A549 (cell line): Measurements from ENCODE around the gene ZDHHC17. TPM values are rescaled to one million over a fixed set of nuclear protein-coding genes. Genes with fewer than 3 reads are reported as not detected.

ENCODE experiments used
- ATAC-seq, 2 experiments: fragments of 200-7000 bp in 1 of 2; fragments of >200 bp in 1 of 2; cut with Nextera tagmentation in 1 of 2; cut with Tn5 transposase in 1 of 2; 3 replicates each; pipeline versions ENCODE4 v1.8.0 to v1.9.1; 2018 to 2020; ENCODE audit warnings: mild to moderate bottlenecking in 1 of 2, moderate library complexity in 1 of 2
- CTCF ChIA-PET: fragments of 300-600 bp; sonication (Branson Sonifier 250); formaldehyde crosslinking; extraction: SDS; loops from one replicate; lab custom pipeline; 2021; ENCODE audit warnings: antibody characterized with exemption, inconsistent platforms; lab: Yijun Ruan, JAX
- POLR2A ChIA-PET: fragments of 350-600 bp; formaldehyde crosslinking; extraction: SDS; loops from one replicate; lab custom pipeline; 2021; ENCODE audit warnings: antibody characterized with exemption, inconsistent platforms; lab: Yijun Ruan, JAX
- DNase-seq, 2 experiments: peaks; one replicate each; pipeline versions ENCODE4 v3.0.0 to v3.0.0-alpha.2; 2011 to 2016; ENCODE audit warnings: low read depth in 1 of 2, low spot score in 1 of 2
- FAIRE-seq: peaks from 2 replicates; lab custom pipeline; 2011; peaks lifted over from hg19 to GRCh38; lab: Jason Lieb, UNC
- H3K27ac ChIP-seq, 2 experiments: fragments of >200 bp; sonication (Bioruptor Twin); formaldehyde crosslinking; 3 replicates each; pipeline ENCODE4 v1.5.1; 2016 to 2017
- H3K4me1 ChIP-seq: fragments of >200 bp; sonication (Bioruptor Twin); formaldehyde crosslinking; 3 replicates; pipeline ENCODE4 v1.6.1; 2016
- H3K4me2 ChIP-seq: fragments of >200 bp; sonication (Bioruptor Twin); formaldehyde crosslinking; 3 replicates; pipeline ENCODE4 v1.6.1; 2016
- H3K4me3 ChIP-seq: fragments of >200 bp; sonication (Bioruptor Twin); formaldehyde crosslinking; 3 replicates; pipeline ENCODE4 v1.5.1; 2016
- H3K9me3 ChIP-seq: fragments of >200 bp; sonication (Bioruptor Twin); formaldehyde crosslinking; 3 replicates; pipeline ENCODE4 v1.6.1; 2016
- CBX8 ChIP-seq: fragments of 200-600 bp; sonication (generic); IDR thresholded peaks from 2 replicates; pipeline ENCODE4 v1.6.1; 2016
- EP300 ChIP-seq, 2 experiments: fragments of >200 bp; sonication (Bioruptor Twin); formaldehyde crosslinking; IDR thresholded peaks; 2 replicates in 1 of 2; 3 replicates in 1 of 2; pipeline ENCODE4 v1.6.1; 2016 to 2017
- ESRRA ChIP-seq: fragments of 150-350 bp; IDR thresholded peaks from 2 replicates; pipeline ENCODE4 v1.6.1; 2014; ENCODE audit warnings: mild to moderate bottlenecking, low read length, borderline replicate concordance
- FOXS1 ChIP-seq: fragments of 250-450 bp; sonication (Bioruptor Pico); IDR thresholded peaks from 2 replicates; pipeline ENCODE4 v1.5.0; 2020; ENCODE audit warnings: mild to moderate bottlenecking, moderate library complexity
- HEYL ChIP-seq: fragments of 250-450 bp; sonication (Bioruptor Pico); IDR thresholded peaks from 2 replicates; pipeline ENCODE4 v1.8.0; 2021; ENCODE audit warnings: mild to moderate bottlenecking, moderate library complexity
- HOXA7 ChIP-seq: fragments of 250-450 bp; sonication (Bioruptor Pico); IDR thresholded peaks from 2 replicates; pipeline ENCODE4 v1.5.0; 2020; ENCODE audit warnings: mild to moderate bottlenecking, moderate library complexity
- KDM1A ChIP-seq: fragments of 200-600 bp; sonication (generic); IDR thresholded peaks from 2 replicates; pipeline ENCODE4 v1.6.1; 2016; ENCODE audit warnings: low read depth, mild to moderate bottlenecking
- MAFK ChIP-seq: fragments of 450-650 bp; IDR thresholded peaks from 2 replicates; pipeline ENCODE4 v1.6.1; 2014; ENCODE audit not compliant: partially characterized antibody
- MYC ChIP-seq: IDR thresholded peaks from 2 replicates; pipeline ENCODE4 v1.6.1; 2012; ENCODE audit warnings: mild to moderate bottlenecking, inconsistent platforms, low read length, improper control_type of control experiment, borderline replicate concordance
- NPAS2 ChIP-seq: fragments of 250-450 bp; sonication (Bioruptor Pico); IDR thresholded peaks from 2 replicates; pipeline ENCODE4 v1.8.0; 2022; ENCODE audit warnings: mild to moderate bottlenecking, moderate library complexity, borderline replicate concordance
- PHF8 ChIP-seq: fragments of 200-600 bp; sonication (generic); IDR thresholded peaks from 2 replicates; pipeline ENCODE4 v1.6.1; 2016; ENCODE audit warnings: low read depth, mild to moderate bottlenecking, antibody characterized with exemption, moderate library complexity, borderline replicate concordance
- RAD21 ChIP-seq, 2 experiments: fragments of >200 bp in 1 of 2; sonication (Bioruptor Twin) in 1 of 2; formaldehyde crosslinking in 1 of 2; IDR thresholded peaks in 1 of 2; conservative IDR thresholded peaks in 1 of 2; 2 replicates in 1 of 2; 3 replicates in 1 of 2; pipeline ENCODE4 v1.6.1; 2012 to 2018; ENCODE audit warnings: inconsistent platforms in 1 of 2
- RFX5 ChIP-seq: fragments of 450-650 bp; IDR thresholded peaks from 2 replicates; pipeline ENCODE4 v1.7.1; 2014; ENCODE audit warnings: antibody characterized with exemption, mild to moderate bottlenecking, moderate library complexity
- RNF2 ChIP-seq: fragments of 200-600 bp; sonication (generic); IDR thresholded peaks from 2 replicates; pipeline ENCODE4 v1.6.1; 2016; ENCODE audit warnings: low read depth, mild to moderate bottlenecking, antibody characterized with exemption, moderate library complexity, borderline replicate concordance
- ZSCAN20 ChIP-seq: fragments of 250-450 bp; sonication (Bioruptor Pico); IDR thresholded peaks from 2 replicates; pipeline ENCODE4 v1.8.0; 2022; ENCODE audit warnings: mild to moderate bottlenecking, moderate library complexity
- WGBS: methylation state at CpG from one replicate; pipeline ENCODE4 v1.1.6; 2017; ENCODE audit errors: missing lambda C conversion rate; 5-methylcytosine and 5-hydroxymethylcytosine counted together
- polyA plus RNA-seq, 4 experiments: library from polyadenylated mRNA; depleted of rRNA in 3 of 4; stranded (reverse); fragments of >200 nt; fragmentation: RNase III in 1 of 4; extraction: RNeasy Plus Mini Kit Qiagen cat#74134 plus additional on column Dnase treatment in 1 of 4; gene quantifications; 2 replicates in 3 of 4; 3 replicates in 1 of 4; pipeline ENCODE4 v1.2.3, GENCODE V29; 2011 to 2017
- TF ChIP-seq, protein P1 (sequence below): fragments of 150-350 bp; IDR thresholded peaks from 2 replicates; pipeline ENCODE4 v1.6.1; 2014; ENCODE audit warnings: low read depth, mild to moderate bottlenecking, low read length
- TF ChIP-seq, protein P2 (sequence below): IDR thresholded peaks from 2 replicates; pipeline ENCODE4 v1.6.1; 2012
- TF ChIP-seq, protein P3 (sequence below): fragments of >200 bp; sonication (Bioruptor Twin); formaldehyde crosslinking; IDR thresholded peaks from 2 replicates; pipeline ENCODE4 v1.6.1; 2016
- TF ChIP-seq, protein P4 (sequence below): fragments of 200-600 bp; sonication (generic); IDR thresholded peaks from 2 replicates; pipeline ENCODE4 v1.6.1; 2016; ENCODE audit warnings: antibody characterized with exemption, mild to moderate bottlenecking, moderate library complexity

Gene ZDHHC17
- polyA plus RNA-seq, 2 of the 4 experiments (the other 2 are of a cell fraction): 28.1 to 54.8 TPM

DNA sequence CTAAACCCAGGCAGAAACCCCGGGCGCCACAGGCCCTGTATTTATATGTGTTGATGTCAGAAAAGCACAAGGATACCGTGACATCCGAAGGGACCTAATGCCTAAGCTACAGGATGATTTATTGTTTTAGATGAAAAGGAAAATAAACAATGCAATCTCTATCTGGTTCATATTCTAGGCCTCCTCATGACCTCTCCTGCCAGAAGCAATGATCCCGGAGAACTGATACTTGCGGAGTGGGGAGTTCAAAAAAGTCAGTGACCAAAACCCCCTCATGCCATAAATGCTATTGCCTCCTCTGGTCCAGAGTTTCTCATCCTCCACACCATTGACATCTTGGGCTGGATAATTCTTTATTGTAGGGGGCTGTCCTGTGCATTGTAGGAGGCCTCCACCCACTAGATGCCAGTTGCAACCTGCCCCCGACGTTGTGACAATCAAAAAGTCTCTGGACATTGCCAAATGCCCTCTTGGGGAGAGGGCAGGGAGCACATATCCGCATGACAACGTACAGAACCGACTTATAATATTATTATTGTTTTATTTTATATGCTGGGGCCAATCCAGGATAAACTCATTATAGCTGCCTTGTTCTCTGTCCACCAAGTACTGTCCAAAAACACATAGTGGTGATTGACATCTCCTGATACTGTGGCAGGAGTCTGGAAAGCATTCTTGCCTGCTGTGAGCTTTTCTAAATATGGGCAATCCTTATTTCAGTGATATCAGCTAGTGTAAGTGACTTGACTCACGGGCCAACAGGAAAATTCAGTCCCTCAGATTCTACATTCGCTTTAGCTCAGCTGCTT lies 116.0 kb downstream of the ZDHHC17 start:
- Histone ChIP-seq H3K9me3 (no peaks in the 10 kb centered on the region), H3K4me1 (peaks cover 10% of the 10 kb centered on the region; the same call in 2 of the 3 replicates), H3K4me2 (peak overlapping the region; percentile 80), H3K4me3 (peak overlapping the region; percentile 56), H3K27ac (peak overlapping the region; percentile 87 to 88)
- POLR2A ChIA-PET: interaction anchor here (1.6 kb wide), 1 partner anchor 131 kb away, joined by 11 read pairs; no protein-coding TSS in a partner anchor
- TF ChIP-seq ESRRA (no peak), RFX5 (no peak), NPAS2 (CRISPR knock-in tag) (no peak), MAFK (no peak), HEYL (CRISPR knock-in tag) (no peak)
- no peak for DNase-seq
- no peak for ATAC-seq
- CTCF ChIA-PET: interaction anchor here (1.1 to 1.9 kb wide), 4 partner anchors 12 to 125 kb away, joined by 3 to 4 read pairs (median 3); no protein-coding TSS in a partner anchor
- FAIRE-seq: no peak
- WGBS: 79% methylated on average over 13 of the region's 13 CpGs

DNA sequence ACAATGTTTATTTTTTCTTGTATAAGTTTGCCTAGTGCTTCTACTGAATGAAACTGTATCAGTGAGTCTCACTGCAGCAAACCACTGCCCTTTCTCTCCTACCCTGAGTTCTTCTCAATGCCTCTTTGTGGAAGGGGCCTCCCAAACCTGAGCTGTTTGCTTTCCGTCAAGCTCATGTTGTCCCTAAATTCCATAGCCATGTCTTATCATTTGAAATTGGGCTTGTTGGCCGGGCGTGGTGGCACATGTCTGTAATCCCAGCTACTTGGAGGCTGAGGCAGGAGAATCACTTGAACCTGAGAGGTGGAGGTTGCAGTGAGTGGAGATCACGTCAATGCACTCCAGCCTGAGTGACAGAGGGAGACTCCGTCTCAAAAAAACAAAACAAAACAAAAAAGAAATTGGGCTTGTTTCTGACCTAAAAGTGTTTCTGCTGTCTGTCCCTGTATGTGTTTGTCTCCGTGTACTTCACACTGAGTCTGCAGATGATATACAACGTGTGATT lies 116.7 kb downstream of the ZDHHC17 start:
- Histone ChIP-seq H3K27ac (no peak overlapping the region), H3K4me1 (peaks cover 10% of the 10 kb centered on the region; the same call in 2 of the 3 replicates), H3K9me3 (no peaks in the 10 kb centered on the region), H3K4me3 (no peak overlapping the region), H3K4me2 (no peak overlapping the region)
- FAIRE-seq (no peak), DNase-seq (no peak), ATAC-seq (no peak)
- ChIA-PET POLR2A (no interaction called here), CTCF (interaction anchor here (0.6 to 1.9 kb wide), 4 partner anchors 11 to 271 kb away, joined by 3 to 4 read pairs (median 3); no protein-coding TSS in a partner anchor)
- TF ChIP-seq, protein P1, sequence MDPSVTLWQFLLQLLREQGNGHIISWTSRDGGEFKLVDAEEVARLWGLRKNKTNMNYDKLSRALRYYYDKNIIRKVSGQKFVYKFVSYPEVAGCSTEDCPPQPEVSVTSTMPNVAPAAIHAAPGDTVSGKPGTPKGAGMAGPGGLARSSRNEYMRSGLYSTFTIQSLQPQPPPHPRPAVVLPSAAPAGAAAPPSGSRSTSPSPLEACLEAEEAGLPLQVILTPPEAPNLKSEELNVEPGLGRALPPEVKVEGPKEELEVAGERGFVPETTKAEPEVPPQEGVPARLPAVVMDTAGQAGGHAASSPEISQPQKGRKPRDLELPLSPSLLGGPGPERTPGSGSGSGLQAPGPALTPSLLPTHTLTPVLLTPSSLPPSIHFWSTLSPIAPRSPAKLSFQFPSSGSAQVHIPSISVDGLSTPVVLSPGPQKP: no peak
- TF ChIP-seq RNF2: no peak
- TF ChIP-seq EP300 (IDR thresholded peaks at IDR 0.05): no peak
- TF ChIP-seq HOXA7 (CRISPR knock-in tag): no peak
- no peak for TF ChIP-seq RAD21 (conservative IDR thresholded peaks at IDR 0.05 in 1 of 2, IDR thresholded peaks at IDR 0.05 in 1 of 2)
- TF ChIP-seq, protein P2, sequence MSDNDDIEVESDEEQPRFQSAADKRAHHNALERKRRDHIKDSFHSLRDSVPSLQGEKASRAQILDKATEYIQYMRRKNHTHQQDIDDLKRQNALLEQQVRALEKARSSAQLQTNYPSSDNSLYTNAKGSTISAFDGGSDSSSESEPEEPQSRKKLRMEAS: no peak
- TF ChIP-seq CBX8: no peak
- TF ChIP-seq, protein P3, sequence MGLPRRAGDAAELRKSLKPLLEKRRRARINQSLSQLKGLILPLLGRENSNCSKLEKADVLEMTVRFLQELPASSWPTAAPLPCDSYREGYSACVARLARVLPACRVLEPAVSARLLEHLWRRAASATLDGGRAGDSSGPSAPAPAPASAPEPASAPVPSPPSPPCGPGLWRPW: no peak
- no peak for TF ChIP-seq FOXS1 (CRISPR knock-in tag)
- no peak for TF ChIP-seq KDM1A
- TF ChIP-seq MYC: no peak
- no peak for TF ChIP-seq PHF8
- no peak for TF ChIP-seq ZSCAN20 (CRISPR knock-in tag)
- TF ChIP-seq, protein P4, sequence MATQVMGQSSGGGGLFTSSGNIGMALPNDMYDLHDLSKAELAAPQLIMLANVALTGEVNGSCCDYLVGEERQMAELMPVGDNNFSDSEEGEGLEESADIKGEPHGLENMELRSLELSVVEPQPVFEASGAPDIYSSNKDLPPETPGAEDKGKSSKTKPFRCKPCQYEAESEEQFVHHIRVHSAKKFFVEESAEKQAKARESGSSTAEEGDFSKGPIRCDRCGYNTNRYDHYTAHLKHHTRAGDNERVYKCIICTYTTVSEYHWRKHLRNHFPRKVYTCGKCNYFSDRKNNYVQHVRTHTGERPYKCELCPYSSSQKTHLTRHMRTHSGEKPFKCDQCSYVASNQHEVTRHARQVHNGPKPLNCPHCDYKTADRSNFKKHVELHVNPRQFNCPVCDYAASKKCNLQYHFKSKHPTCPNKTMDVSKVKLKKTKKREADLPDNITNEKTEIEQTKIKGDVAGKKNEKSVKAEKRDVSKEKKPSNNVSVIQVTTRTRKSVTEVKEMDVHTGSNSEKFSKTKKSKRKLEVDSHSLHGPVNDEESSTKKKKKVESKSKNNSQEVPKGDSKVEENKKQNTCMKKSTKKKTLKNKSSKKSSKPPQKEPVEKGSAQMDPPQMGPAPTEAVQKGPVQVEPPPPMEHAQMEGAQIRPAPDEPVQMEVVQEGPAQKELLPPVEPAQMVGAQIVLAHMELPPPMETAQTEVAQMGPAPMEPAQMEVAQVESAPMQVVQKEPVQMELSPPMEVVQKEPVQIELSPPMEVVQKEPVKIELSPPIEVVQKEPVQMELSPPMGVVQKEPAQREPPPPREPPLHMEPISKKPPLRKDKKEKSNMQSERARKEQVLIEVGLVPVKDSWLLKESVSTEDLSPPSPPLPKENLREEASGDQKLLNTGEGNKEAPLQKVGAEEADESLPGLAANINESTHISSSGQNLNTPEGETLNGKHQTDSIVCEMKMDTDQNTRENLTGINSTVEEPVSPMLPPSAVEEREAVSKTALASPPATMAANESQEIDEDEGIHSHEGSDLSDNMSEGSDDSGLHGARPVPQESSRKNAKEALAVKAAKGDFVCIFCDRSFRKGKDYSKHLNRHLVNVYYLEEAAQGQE: no peak
- WGBS: 92% methylated on average over 7 of the region's 7 CpGs
